Effector memory CD4-positive, alpha-beta T cell (primary cell): Measurements from ENCODE around the gene NPEPL1.

Source experiments
- DNase-seq, 3 donors: peaks; one replicate each; pipeline ENCODE4 v3.0.0-alpha.2; 2020
- H3K27ac ChIP-seq: 2 replicates; pipeline ENCODE4 v1.7.0; 2013; ENCODE audit warnings: mild to moderate bottlenecking, low read length, moderate library complexity; ENCODE audit not compliant: insufficient read depth, poor library complexity, severe bottlenecking
- H3K27me3 ChIP-seq: replicated peaks from 2 replicates; pipeline ENCODE4 v1.7.0; 2013; ENCODE audit warnings: mild to moderate bottlenecking, low read length; ENCODE audit not compliant: insufficient read depth, control insufficient read depth, poor library complexity, severe bottlenecking
- H3K36me3 ChIP-seq: 2 replicates; pipeline ENCODE4 v1.7.0; 2013; ENCODE audit warnings: mild to moderate bottlenecking, low read length, moderate library complexity; ENCODE audit not compliant: control insufficient read depth, insufficient read depth
- H3K4me1 ChIP-seq: 2 replicates; pipeline ENCODE4 v1.7.0; 2013; ENCODE audit warnings: low read length, mild to moderate bottlenecking; ENCODE audit not compliant: control insufficient read depth, insufficient read depth, poor library complexity, severe bottlenecking
- H3K4me3 ChIP-seq: 2 replicates; pipeline ENCODE4 v1.7.0; 2013; ENCODE audit warnings: low read length, low read depth, mild to moderate bottlenecking; ENCODE audit not compliant: insufficient read depth, poor library complexity, severe bottlenecking
- H3K9me3 ChIP-seq: 2 replicates; pipeline ENCODE4 v1.7.0; 2013; ENCODE audit warnings: mild to moderate bottlenecking, low read length, moderate library complexity; ENCODE audit not compliant: control insufficient read depth

Gene NPEPL1

GRCh38 chr20:58650181-58650775 lies 42.3 kb upstream of the NPEPL1 start:
- Histone ChIP-seq H3K9me3 (no peaks in the 10 kb centered on the region), H3K4me1 (peaks cover 18% of the 10 kb centered on the region), H3K27ac (peak overlapping the region; percentile 92), H3K4me3 (peak overlapping the region; percentile 86), H3K27me3 (no peaks in the 10 kb centered on the region), H3K36me3 (no peaks in the 10 kb centered on the region)
- DNase-seq: peak in 2 of 3 donors; percentile 18 to 33

- Histone ChIP-seq H3K36me3 (no peaks in the 10 kb centered on the region), H3K4me1 (peaks cover 18% of the 10 kb centered on the region), H3K27ac (peak within 1 kb of the TSS; percentile 92)
Measured at GRCh38 chr20:58650776-58651558, 41.6 kb upstream of the NPEPL1 start, which contains the start of gene STX16. TSS of gene STX16 (plus strand) at chr20:58651283. CDS start at chr20:58652007, 724 bp downstream.

GRCh38 chr20:58651559-58651945 lies 41.0 kb upstream of the NPEPL1 start:
- H3K4me3 ChIP-seq: peak overlapping the region; percentile 86
- peaks cover 21% of the 10 kb centered on the region for H3K4me1 ChIP-seq
- H3K27me3 ChIP-seq: no peaks in the 10 kb centered on the region
- H3K36me3 ChIP-seq: no peaks in the 10 kb centered on the region
- no peak for DNase-seq
- H3K27ac ChIP-seq: peak overlapping the region; percentile 92
- no peaks in the 10 kb centered on the region for H3K9me3 ChIP-seq

More at GRCh38 chr20:58650776-58651558, 41.6 kb upstream of the NPEPL1 start, which contains the start of gene STX16:
- Histone ChIP-seq H3K4me3 (peak within 1 kb of the TSS; percentile 86), H3K27me3 (no peaks in the 10 kb centered on the region), H3K9me3 (no peaks in the 10 kb centered on the region)
- DNase-seq: peak; percentile 65 to 76 (median 75)

GRCh38 chr20:58651946-58652605 lies 40.5 kb upstream of the NPEPL1 start:
- Histone ChIP-seq H3K9me3 (no peaks in the 10 kb centered on the region), H3K27me3 (no peaks in the 10 kb centered on the region), H3K36me3 (no peaks in the 10 kb centered on the region), H3K4me1 (peaks cover 26% of the 10 kb centered on the region), H3K27ac (peak overlapping the region; percentile 92), H3K4me3 (peak overlapping the region; percentile 86)
- peak; percentile 51 to 71 (median 65) for DNase-seq

GRCh38 chr20:58652606-58653294 lies 39.9 kb upstream of the NPEPL1 start:
- Histone ChIP-seq H3K36me3 (no peaks in the 10 kb centered on the region), H3K9me3 (no peaks in the 10 kb centered on the region), H3K27ac (peak overlapping the region; percentile 92), H3K4me1 (peaks cover 27% of the 10 kb centered on the region), H3K27me3 (no peaks in the 10 kb centered on the region), H3K4me3 (peak overlapping the region; percentile 86)
- no peak for DNase-seq

- Histone ChIP-seq H3K4me3 (no peak overlapping the region), H3K4me1 (peaks cover 26% of the 10 kb centered on the region), H3K36me3 (no peaks in the 10 kb centered on the region), H3K27ac (peak overlapping the region; percentile 3), H3K9me3 (no peaks in the 10 kb centered on the region), H3K27me3 (no peaks in the 10 kb centered on the region)
- no peak for DNase-seq
Measured at GRCh38 chr20:58654337-58654736, 38.3 kb upstream of the NPEPL1 start.

GRCh38 chr20:58655328-58656107 lies 37.1 kb upstream of the NPEPL1 start:
- DNase-seq: no peak
- Histone ChIP-seq H3K36me3 (no peaks in the 10 kb centered on the region), H3K4me1 (peaks cover 33% of the 10 kb centered on the region), H3K27ac (peak overlapping the region; percentile 25), H3K4me3 (no peak overlapping the region), H3K27me3 (no peaks in the 10 kb centered on the region), H3K9me3 (no peaks in the 10 kb centered on the region)

- H3K9me3 ChIP-seq: no peaks in the 10 kb centered on the region
- H3K27ac ChIP-seq: peak overlapping the region; percentile 25
- H3K27me3 ChIP-seq: no peaks in the 10 kb centered on the region
- no peak overlapping the region for H3K4me3 ChIP-seq
- H3K4me1 ChIP-seq: peaks cover 39% of the 10 kb centered on the region
- DNase-seq: no peak
- H3K36me3 ChIP-seq: no peaks in the 10 kb centered on the region
Measured at GRCh38 chr20:58656831-58657230, 35.8 kb upstream of the NPEPL1 start.

- Histone ChIP-seq H3K36me3 (no peaks in the 10 kb centered on the region), H3K4me1 (peaks cover 43% of the 10 kb centered on the region), H3K9me3 (no peaks in the 10 kb centered on the region), H3K4me3 (no peak overlapping the region), H3K27me3 (no peaks in the 10 kb centered on the region), H3K27ac (no peak overlapping the region)
- no peak for DNase-seq
Measured at GRCh38 chr20:58657262-58657661, 35.3 kb upstream of the NPEPL1 start.
